ENCODE results near the gene FSTL5.

The FSTL5 gene

GRCh38 chr4:161555689-161556660, 607.8 kb downstream of the FSTL5 start:
- no peak for DNase-seq

GRCh38 chr4:161554372-161554990, 609.3 kb downstream of the FSTL5 start:
- DNase-seq, result no peak

DNA sequence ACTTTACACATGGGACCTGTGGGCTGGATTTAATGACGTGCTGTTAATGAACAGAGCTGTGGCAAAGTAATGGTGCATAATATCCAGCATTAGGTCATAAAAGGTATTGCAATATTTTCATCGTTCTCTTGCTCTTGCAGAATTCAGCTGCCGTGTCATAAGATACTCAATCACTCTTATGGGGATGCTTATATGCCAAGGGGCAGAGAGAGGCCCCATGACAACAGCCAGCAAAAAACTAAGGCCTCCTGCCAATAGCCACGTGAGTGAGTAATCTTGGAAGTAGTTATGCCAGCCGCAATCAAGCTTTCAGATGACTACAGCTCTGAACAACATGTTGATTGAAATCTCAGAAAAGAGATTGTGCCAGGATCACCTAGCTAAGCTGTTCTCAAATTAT, 616.9 kb downstream of the FSTL5 start:
- no peak for DNase-seq

DNA sequence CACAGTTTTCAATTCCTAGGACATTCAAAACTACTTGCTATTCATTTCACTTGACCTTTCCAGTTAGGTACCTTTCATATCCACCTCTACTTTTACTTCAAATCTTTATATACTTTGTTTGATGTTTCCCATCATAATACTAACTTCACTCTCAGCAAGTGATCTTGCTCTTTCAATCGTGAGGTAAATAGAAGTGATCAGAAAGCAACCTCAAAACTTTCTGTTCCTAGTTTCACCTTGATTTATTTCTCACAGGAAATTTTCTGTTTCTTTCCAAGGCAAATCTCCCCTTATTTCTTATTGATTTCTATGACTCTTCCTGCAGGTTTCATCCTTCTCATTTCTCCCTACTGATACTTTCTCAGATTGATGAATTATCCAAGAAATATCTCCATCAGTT, 623.5 kb downstream of the FSTL5 start:
- DNase-seq, result no peak

DNA sequence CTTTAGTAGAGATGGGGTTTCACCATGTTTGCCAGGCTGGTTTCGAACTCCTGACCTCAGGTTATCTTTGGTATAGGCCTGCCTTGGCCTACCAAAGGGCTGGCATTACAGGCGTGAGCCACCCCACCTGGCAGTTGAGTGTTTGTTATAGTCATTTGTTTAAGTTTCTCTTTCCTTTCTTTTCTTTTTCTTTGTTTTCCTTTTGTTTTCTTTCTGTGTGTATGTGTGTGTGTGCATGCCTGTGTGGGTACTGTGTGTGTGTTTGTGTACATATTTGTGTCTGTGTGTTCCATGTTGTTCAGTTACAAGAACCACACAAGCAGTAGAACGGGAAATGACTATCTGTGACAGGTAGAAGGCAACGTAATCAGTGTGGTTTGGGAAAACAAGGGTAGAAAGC, 624.9 kb downstream of the FSTL5 start:
- DNase-seq, result no peak

- no peak for DNase-seq
Measured at GRCh38 chr4:161530710-161531109, 633.1 kb downstream of the FSTL5 start.

DNA sequence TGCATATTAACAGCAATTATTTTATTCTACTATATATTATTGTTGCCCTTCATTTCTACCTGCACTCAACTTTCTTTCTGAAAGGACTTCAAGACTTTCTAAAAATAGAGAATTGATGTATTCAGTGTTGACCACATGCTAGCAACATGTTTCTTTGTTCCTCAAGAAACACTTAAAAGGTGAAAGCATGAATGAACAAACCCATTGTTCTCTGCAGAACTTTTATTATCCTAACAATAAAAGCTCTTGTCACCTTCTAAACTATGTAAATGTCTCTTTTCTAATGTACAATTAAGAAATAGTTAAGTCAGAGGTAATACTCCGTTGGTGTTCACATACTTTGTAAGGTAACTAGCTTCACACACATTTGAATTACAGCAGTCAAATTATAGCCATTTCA, 638.7 kb downstream of the FSTL5 start:
- DNase-seq, result no peak

DNA sequence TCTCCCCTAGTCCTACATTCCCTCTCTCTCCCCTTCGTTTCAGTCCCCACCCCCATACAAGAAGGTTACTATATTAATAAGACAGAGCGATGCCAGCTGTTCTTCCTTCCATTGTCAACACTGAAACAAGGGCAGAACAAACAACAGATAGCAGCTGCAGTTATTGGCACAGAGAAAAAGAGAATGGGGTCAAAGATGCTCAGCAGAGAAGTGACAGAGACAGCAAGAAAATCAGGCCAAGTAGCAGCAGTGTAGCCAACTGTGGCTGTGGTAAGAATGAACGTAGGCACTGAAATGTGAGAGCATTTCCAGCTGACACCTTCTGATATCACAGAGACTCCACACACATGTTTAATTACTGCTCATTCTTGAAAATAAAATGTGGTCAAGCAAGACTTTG, 641.8 kb downstream of the FSTL5 start:
- DNase-seq, result no peak

- no peak for DNase-seq
Measured at GRCh38 chr4:161519611-161520010, 644.2 kb downstream of the FSTL5 start.

DNA sequence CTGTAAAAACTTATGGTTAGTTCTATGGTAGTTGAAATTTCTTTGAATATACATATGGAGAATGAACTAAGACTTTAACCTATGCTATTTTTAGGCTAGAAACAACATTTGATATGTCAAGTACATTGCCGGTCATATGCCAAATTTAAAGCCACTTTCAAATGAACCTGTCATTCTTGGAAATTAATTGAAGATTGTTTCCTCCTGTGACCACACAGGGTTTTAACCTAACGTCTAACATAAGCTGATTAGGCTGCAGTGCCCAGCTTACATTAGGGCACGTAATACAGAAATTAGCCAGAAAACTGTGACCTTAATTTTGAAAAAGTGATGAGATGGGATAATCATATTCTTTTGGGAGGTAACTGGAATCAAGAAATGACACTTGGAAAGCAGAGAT, 645.9 kb downstream of the FSTL5 start:
- DNase-seq, result no peak

DNA sequence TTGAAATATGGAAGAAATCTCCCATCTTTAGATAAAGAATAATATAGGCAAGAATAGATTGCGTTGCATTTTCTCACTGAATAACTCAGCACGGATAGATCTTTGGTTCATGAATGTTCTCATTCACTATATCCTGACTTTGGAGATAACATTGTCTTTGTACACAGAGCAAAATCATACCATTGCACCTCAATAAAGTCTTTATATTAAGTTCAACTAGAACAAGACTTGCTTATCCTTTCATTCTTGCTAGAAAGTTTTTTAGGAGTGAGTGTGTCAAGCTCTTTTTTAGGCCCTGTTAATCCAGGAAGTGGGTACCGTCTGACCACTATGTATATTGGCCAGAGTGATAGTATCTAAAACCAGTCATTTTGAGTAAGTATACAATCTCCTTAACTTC, 658.7 kb downstream of the FSTL5 start:
- DNase-seq, result no peak

DNA sequence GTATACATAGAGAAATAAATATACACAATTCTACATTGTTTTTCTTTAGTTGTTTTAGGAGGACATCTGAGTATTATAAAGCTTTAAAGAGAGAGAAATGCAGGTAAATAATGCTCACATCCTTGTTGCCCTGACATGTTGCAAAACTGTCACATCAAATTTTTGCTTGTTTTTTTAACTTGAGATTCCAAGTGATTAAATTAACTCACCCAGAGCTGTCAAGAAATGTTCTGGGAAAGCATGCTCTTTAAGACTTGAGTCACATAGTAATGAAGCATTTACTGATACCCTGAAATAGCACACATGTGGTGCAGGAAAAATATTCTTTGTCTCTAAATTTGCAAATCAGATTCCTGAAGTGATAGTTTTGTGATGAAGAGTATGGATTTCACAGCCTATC, 665.6 kb downstream of the FSTL5 start:
- DNase-seq, result no peak

GRCh38 chr4:161486461-161486860, 677.3 kb downstream of the FSTL5 start:
- no peak for DNase-seq

DNA sequence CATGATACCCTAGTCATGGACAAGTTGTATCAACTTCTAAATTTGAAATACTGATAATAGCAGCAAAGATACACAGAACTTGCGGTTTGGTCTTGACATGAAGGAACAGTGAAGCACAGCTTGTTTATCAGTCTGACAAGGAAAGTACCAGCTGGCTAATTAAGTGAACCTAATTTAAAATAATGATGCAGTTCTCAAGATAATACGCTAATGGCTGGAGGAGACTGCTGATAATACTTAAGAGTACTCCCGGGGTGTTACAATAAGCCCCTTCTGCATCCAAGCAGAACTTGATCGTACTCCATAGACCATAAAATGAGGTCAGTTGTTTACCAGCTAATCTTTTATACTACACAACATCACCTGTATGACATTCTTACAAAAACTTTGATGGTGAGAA, 697.5 kb downstream of the FSTL5 start:
- no peak for DNase-seq

GRCh38 chr4:161463436-161463835, 700.4 kb downstream of the FSTL5 start:
- DNase-seq, result no peak

- no peak for DNase-seq
Measured at GRCh38 chr4:161457906-161458305, 705.9 kb downstream of the FSTL5 start.

- DNase-seq, result no peak
Measured at GRCh38 chr4:161457311-161457710, 706.5 kb downstream of the FSTL5 start.

DNA sequence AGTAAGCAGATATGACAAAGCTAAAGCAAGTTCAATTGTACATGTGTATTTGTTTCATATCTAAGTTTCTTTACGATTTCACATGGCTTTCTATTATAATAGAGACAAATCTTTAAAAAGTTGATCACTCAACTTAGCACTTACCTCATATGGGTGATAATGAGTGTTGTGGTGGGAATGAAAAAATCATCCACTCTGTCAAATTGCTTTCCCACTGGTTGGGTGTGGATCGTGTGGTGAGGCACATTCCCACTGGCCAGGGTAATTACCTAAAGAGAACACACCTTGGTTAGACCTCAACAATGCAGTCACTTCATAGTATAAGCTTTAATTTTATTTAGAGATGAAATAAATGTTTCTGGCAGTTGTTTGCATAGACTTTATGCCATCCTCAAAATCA, 708.9 kb downstream of the FSTL5 start:
- DNase-seq, result no peak

DNA sequence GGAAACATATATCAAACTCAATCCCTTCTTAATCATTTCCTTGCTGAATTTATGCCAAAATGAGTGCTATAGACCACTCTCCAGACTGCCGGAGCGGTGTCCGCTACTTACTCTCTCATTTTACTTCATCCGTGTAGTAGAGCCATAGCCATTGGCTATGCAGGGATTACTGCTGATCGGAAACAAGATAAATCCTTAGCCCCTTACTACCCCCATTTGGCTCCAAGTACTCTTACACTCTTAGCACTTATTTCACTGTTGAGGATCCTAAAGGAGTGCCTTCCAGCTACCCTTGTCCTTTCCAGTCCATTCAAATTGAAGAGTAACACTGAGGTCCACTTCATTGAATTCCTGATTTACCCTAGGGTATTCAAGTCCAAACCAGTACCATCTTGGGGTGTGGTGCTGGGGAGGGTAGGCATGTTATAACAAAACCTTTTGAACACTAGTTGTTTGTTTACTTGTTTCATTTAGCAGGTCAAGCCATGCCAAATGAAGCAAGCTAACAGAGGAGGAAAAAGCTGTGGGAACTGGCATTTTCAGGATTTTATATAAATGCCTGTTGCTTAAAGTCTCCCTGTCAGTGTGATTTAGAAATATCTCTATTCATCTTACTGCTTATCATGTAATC, 715.1 kb downstream of the FSTL5 start:
- DNase-seq, result no peak

DNA sequence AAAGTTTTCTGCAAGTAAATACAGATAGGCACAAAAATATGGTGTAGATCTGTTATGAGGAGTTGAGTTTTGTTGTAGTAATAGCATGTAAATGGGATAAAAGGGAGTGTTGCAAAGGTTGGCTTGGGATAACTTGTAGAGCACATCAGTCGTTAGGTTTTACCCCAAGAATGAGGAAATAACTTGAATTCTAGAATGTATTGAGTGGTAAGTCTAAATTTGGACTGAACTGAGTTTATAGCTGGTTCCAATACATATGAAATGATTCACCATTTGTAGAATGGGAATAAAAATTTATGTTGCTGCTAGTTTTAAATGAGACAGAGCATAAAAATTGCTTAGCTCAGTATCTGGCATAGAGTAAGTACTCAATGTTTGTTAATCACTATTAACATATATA, 719.2 kb downstream of the FSTL5 start:
- no peak for DNase-seq

GRCh38 chr4:161442921-161443320, 720.9 kb downstream of the FSTL5 start:
- no peak for DNase-seq

DNA sequence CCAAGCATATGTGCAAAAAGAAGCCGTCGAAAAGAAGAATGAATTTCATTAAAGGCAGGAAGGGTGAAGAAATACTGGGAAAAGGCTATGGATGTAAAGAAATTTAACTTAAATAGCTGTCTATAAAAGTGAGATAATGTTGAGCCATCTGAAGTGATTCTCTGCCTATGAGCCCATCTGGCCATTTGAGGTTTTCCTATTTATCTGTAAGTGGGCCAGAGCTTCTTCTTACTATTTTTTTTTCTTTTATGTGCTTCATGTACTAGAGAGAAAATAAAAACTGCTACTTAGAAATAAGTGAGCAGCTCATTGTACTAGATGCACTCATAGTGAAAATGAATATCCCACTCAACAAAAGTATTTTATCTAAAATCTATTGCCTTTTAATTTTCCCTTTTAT, 725.7 kb downstream of the FSTL5 start:
- no peak for DNase-seq

GRCh38 chr4:161428180-161428965, 735.4 kb downstream of the FSTL5 start:
- no peak for DNase-seq

Measured in activated CD4-positive, CD25-positive, alpha-beta regulatory T cell treated with anti-CD3 and anti-CD28 coated beads, Interleukin-2, amount 50 U/mL, for 72 hours (primary cell).